Measurements from ENCODE around the gene ZFHX3. TPM values are rescaled to one million over a fixed set of nuclear protein-coding genes. Genes with fewer than 3 reads are reported as not detected.

ZFHX3 gene
- total and polyA plus RNA-seq, 2 donors (not counting 1 experiment from before 2014, with no cell fraction given) = 4.7 to 7.3 TPM

DNA sequence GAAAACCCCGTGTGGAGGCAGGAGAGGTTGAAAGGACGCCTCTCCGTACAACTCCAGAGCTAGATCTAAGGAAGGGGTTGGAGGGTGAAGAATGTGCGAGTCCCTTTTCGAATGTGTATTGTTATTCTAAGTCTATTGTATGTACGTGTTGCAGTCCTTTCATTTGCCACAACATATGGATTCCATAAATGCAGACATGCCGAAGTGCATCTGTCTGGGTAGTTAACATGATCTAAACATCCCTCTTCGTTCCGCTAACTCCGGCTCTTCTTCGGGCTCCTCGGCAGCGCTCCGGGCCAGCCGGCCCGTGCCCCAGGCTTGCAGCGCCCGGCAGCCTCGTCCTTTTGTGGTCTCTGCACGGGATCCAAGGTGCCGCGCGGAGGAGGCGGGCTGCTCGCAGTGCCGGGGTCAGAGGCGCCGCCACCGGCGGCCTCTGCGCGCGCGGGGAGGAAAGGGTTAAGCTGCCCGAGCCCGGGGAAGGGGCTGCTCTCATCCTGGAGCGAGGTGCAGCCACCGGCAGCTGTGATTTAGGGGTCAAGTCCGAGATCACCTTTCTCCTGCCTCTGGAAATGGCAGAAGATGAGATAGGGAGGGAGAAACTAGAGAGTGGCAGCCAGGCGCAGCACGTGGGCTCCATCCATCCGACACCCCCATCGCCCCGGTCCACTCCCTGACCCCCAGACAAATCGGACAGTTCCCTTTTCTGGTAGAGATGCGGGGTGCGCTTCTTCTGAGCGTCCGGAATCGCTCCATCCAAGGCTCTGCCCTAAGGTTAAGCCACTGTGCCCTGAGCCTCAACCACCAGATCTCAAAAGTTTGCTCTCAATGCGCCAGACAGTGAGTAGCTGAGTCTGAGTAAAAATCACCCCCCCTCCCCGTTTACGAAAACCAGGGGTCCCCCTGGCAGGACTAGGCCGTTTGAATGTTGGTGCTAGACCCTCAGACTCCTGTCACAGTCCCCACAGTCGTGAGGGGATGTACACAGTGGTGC lies 15.1 kb upstream of the ZFHX3 start:
- peak overlapping the region; percentile 79 for H3K27ac ChIP-seq (ENCODE audit: insufficient read depth, low read length)
- H2AFZ ChIP-seq (ENCODE audit: low read length) = peak overlapping the region; percentile 67
- H3K9ac ChIP-seq (ENCODE audit: insufficient read depth, low read length) = peak overlapping the region; percentile 74
- peak overlapping the region; percentile 37 to 74 (median 43) for H3K4me3 ChIP-seq (replicated peaks in 1 of 4; ENCODE audit: control extremely low read depth in 1 of 4, insufficient read depth in 1 of 4, low read depth in 3 of 4, low read length in 4 of 4)
- no peaks in the 10 kb centered on the region for H3K9me3 ChIP-seq (ENCODE audit: control insufficient read depth, insufficient read depth, low read depth, low read length)
- H3K36me3 ChIP-seq (ENCODE audit: control insufficient read depth, insufficient read depth, low read length) = no peaks in the 10 kb centered on the region
- peaks cover 40% of the 10 kb centered on the region for H3K79me2 ChIP-seq (ENCODE audit: control insufficient read depth, insufficient read depth, low read length)
- H3K4me2 ChIP-seq (ENCODE audit: extremely low read depth, insufficient read depth, low read length) = peak overlapping the region; percentile 94
- TF ChIP-seq, protein P1, sequence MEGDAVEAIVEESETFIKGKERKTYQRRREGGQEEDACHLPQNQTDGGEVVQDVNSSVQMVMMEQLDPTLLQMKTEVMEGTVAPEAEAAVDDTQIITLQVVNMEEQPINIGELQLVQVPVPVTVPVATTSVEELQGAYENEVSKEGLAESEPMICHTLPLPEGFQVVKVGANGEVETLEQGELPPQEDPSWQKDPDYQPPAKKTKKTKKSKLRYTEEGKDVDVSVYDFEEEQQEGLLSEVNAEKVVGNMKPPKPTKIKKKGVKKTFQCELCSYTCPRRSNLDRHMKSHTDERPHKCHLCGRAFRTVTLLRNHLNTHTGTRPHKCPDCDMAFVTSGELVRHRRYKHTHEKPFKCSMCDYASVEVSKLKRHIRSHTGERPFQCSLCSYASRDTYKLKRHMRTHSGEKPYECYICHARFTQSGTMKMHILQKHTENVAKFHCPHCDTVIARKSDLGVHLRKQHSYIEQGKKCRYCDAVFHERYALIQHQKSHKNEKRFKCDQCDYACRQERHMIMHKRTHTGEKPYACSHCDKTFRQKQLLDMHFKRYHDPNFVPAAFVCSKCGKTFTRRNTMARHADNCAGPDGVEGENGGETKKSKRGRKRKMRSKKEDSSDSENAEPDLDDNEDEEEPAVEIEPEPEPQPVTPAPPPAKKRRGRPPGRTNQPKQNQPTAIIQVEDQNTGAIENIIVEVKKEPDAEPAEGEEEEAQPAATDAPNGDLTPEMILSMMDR (conservative IDR thresholded peaks at IDR 0.05 in 1 of 2, IDR thresholded peaks at IDR 0.05 in 1 of 2; ENCODE audit: low read depth in 1 of 2, low read length in 2 of 2) = no peak
- no peak for TF ChIP-seq EZH2 (IDR thresholded peaks at IDR 0.05; ENCODE audit: low read length, missing control alignments)
- no peaks in the 10 kb centered on the region for H4K20me1 ChIP-seq (ENCODE audit: control insufficient read depth, extremely low read depth, insufficient read depth, low read length)
- DNase-seq (ENCODE audit: low read depth in 2 of 2) = peak; percentile 24 to 48
- H3K4me1 ChIP-seq (ENCODE audit: control insufficient read depth, extremely low read depth, insufficient read depth, low read length) = peaks cover 33% of the 10 kb centered on the region
- no peaks in the 10 kb centered on the region for H3K27me3 ChIP-seq (ENCODE audit: control insufficient read depth, insufficient read depth, low read length)

DNA sequence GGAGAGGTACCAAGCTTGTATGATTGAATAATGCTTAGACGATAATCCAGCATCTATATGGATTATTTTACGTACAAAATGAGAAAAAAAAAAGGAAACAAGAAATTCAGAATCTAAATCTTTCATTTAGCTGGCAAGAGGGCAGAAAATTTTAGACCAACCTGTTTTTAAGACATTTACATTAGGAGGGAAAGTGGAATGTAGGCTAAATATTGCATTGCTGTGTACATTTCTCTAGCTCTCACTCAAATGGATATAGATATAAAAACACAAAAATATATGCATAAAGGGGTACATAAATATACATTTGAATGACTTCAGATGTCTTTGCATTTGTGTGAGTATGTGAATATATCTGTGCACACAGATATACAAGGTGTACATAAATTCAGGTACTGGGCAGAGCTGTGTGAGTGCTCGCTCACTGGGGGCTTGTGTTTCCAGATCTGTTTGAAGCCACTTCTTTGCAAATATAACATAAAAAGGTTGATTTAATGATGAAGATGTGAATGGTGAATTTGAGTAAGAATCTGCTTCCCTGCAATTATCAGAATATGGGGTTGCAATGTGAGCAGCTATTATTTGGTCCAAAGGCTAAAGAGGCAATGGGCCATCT lies 14.2 kb upstream of the ZFHX3 start:
- Histone ChIP-seq H3K9me3 (ENCODE audit: control insufficient read depth, insufficient read depth, low read depth, low read length) (no peaks in the 10 kb centered on the region), H3K27me3 (ENCODE audit: control insufficient read depth, insufficient read depth, low read length) (no peaks in the 10 kb centered on the region), H3K9ac (ENCODE audit: insufficient read depth, low read length) (no peak overlapping the region), H3K4me3 (replicated peaks in 1 of 4; ENCODE audit: control extremely low read depth in 1 of 4, insufficient read depth in 1 of 4, low read depth in 3 of 4, low read length in 4 of 4) (peak overlapping the region in 3 of 4 experiments; percentile 37 to 79 (median 74)), H3K27ac (ENCODE audit: insufficient read depth, low read length) (peak overlapping the region; percentile 79), H2AFZ (ENCODE audit: low read length) (no peak overlapping the region), H4K20me1 (ENCODE audit: control insufficient read depth, extremely low read depth, insufficient read depth, low read length) (no peaks in the 10 kb centered on the region), H3K36me3 (ENCODE audit: control insufficient read depth, insufficient read depth, low read length) (no peaks in the 10 kb centered on the region), H3K79me2 (ENCODE audit: control insufficient read depth, insufficient read depth, low read length) (peaks cover 46% of the 10 kb centered on the region), H3K4me1 (ENCODE audit: control insufficient read depth, extremely low read depth, insufficient read depth, low read length) (peaks cover 25% of the 10 kb centered on the region), H3K4me2 (ENCODE audit: extremely low read depth, insufficient read depth, low read length) (peak overlapping the region; percentile 94)
- TF ChIP-seq, protein P1 (conservative IDR thresholded peaks at IDR 0.05 in 1 of 2, IDR thresholded peaks at IDR 0.05 in 1 of 2; ENCODE audit: low read depth in 1 of 2, low read length in 2 of 2) = no peak
- TF ChIP-seq EZH2 (IDR thresholded peaks at IDR 0.05; ENCODE audit: low read length, missing control alignments) = no peak
- DNase-seq (ENCODE audit: low read depth in 2 of 2) = no peak

DNA sequence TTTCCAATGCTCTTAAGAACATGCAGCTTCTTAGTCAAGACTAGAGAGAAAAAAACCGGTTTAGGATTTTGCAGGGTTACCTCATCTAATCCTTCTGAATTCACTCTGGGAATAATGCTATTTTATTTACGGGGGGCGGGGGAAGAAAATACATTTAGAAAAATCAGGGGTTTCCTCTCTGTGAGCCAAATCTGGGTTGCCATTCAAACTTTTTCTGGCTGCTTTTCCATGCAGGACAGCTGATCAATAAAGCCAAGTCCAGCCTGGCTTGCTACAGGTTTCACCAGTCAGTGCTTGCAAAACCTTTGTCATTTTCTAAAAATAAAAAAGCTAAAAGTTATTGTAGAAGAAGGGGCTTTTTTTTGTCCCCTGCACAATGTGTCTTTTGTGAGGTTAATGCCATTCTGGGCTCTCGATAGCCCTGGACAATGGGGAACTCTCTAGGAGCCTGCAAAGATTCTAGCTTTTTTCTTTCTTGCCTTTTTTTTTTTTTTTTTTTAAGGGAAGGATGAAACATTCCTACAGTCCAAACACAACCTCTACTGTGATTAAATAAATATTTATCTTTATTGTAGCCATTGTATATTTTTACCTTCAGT lies 13.1 kb upstream of the ZFHX3 start:
- no peak for TF ChIP-seq EZH2 (IDR thresholded peaks at IDR 0.05; ENCODE audit: low read length, missing control alignments)
- TF ChIP-seq, protein P1 (conservative IDR thresholded peaks at IDR 0.05 in 1 of 2, IDR thresholded peaks at IDR 0.05 in 1 of 2; ENCODE audit: low read depth in 1 of 2, low read length in 2 of 2) = no peak
- Histone ChIP-seq H2AFZ (ENCODE audit: low read length) (no peak overlapping the region), H3K4me3 (replicated peaks in 1 of 4; ENCODE audit: control extremely low read depth in 1 of 4, insufficient read depth in 1 of 4, low read depth in 3 of 4, low read length in 4 of 4) (peak overlapping the region in 3 of 4 experiments; percentile 44 to 79 (median 74)), H3K4me1 (ENCODE audit: control insufficient read depth, extremely low read depth, insufficient read depth, low read length) (peaks cover 19% of the 10 kb centered on the region), H3K9me3 (ENCODE audit: control insufficient read depth, insufficient read depth, low read depth, low read length) (no peaks in the 10 kb centered on the region), H3K4me2 (ENCODE audit: extremely low read depth, insufficient read depth, low read length) (peak overlapping the region; percentile 95), H3K9ac (ENCODE audit: insufficient read depth, low read length) (peak overlapping the region; percentile 51), H3K27ac (ENCODE audit: insufficient read depth, low read length) (peak overlapping the region; percentile 37), H3K36me3 (ENCODE audit: control insufficient read depth, insufficient read depth, low read length) (no peaks in the 10 kb centered on the region), H3K79me2 (ENCODE audit: control insufficient read depth, insufficient read depth, low read length) (peaks cover 57% of the 10 kb centered on the region), H4K20me1 (ENCODE audit: control insufficient read depth, extremely low read depth, insufficient read depth, low read length) (no peaks in the 10 kb centered on the region), H3K27me3 (ENCODE audit: control insufficient read depth, insufficient read depth, low read length) (no peaks in the 10 kb centered on the region)
- DNase-seq (ENCODE audit: low read depth in 2 of 2) = peak in 1 of 2 donors; percentile 47

Measured in fibroblast of lung (primary cell).